PC-3 (cell line): ENCODE data around the gene MAPK8.

Source experiments
- EZH2 ChIP-seq: fragments of 300-600 bp; sonication (generic); IDR thresholded peaks from one replicate; pipeline ENCODE4 v1.6.1; 2017; ENCODE audit warnings: antibody characterized with exemption, mild to moderate bottlenecking, low read length; ENCODE audit not compliant: unreplicated experiment
- EZH2phosphoT487 ChIP-seq: fragments of 300-600 bp; sonication (generic); IDR thresholded peaks from 2 replicates; pipeline ENCODE4 v1.6.1; 2018; ENCODE audit warnings: mild to moderate bottlenecking, antibody characterized with exemption, low read length, borderline replicate concordance
- TF ChIP-seq, protein P1 (sequence below): fragments of 300-600 bp; sonication (generic); conservative IDR thresholded peaks from 2 replicates; pipeline ENCODE4 v1.5.1; 2017; ENCODE audit warnings: antibody characterized with exemption, low read depth, mild to moderate bottlenecking, low read length

- TF ChIP-seq, protein P1, sequence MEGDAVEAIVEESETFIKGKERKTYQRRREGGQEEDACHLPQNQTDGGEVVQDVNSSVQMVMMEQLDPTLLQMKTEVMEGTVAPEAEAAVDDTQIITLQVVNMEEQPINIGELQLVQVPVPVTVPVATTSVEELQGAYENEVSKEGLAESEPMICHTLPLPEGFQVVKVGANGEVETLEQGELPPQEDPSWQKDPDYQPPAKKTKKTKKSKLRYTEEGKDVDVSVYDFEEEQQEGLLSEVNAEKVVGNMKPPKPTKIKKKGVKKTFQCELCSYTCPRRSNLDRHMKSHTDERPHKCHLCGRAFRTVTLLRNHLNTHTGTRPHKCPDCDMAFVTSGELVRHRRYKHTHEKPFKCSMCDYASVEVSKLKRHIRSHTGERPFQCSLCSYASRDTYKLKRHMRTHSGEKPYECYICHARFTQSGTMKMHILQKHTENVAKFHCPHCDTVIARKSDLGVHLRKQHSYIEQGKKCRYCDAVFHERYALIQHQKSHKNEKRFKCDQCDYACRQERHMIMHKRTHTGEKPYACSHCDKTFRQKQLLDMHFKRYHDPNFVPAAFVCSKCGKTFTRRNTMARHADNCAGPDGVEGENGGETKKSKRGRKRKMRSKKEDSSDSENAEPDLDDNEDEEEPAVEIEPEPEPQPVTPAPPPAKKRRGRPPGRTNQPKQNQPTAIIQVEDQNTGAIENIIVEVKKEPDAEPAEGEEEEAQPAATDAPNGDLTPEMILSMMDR = no peak
- no peak for TF ChIP-seq EZH2
- no peak for TF ChIP-seq EZH2phosphoT487
Observed at GRCh38 chr10:48398261-48398660, 91.8 kb downstream of the MAPK8 start.
